WI38 (cell line): ENCODE data around the gene SHB.

Experiments used
- H3K4me3 ChIP-seq: 2 replicates; pipeline ENCODE4 v1.5.1; 2011; ENCODE audit warnings: low read depth, mild to moderate bottlenecking, control low read depth, low read length
- TF ChIP-seq, protein P1 (sequence below): IDR thresholded peaks from 2 replicates; pipeline ENCODE4 v1.5.1; 2012; ENCODE audit warnings: low read depth, mild to moderate bottlenecking, control low read depth, low read length

SHB gene

DNA sequence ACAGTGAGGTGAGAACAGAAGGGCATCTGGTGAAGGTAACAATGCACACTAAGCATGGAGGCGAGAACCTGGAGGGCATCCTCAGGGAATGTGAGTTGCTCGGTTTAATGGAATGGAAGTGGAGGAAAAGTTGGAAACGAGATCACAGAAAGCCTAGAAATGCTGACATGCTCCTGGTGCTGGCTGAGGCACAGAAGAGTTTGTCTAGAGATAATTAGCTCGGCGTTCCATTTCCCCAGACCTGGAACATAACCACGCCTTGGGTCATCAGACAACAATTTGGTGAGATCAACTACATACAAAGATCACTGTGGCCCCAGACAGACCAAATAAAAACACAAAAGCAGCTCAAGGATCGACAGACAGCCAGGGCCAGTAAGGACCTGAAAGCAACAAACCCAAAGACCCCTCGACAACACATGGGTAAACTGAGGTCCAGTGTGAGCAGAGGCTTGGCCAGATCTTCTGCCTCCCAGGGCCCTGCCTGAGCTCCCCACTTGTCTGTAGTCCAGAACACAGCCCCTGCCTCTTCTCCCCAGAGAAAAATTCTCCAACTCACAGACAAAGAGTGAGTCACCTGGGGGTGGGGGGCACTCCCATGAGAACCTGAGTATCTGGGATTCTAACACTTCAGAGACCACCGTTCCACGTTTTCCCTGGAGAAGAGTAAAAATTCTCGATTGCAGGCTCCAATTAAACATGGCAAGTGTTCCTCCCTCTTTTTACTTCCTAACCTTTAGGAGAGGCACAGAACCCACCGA lies 52.5 kb downstream of the SHB start:
- H3K4me3 ChIP-seq, result no peak overlapping the region
- TF ChIP-seq, protein P1, sequence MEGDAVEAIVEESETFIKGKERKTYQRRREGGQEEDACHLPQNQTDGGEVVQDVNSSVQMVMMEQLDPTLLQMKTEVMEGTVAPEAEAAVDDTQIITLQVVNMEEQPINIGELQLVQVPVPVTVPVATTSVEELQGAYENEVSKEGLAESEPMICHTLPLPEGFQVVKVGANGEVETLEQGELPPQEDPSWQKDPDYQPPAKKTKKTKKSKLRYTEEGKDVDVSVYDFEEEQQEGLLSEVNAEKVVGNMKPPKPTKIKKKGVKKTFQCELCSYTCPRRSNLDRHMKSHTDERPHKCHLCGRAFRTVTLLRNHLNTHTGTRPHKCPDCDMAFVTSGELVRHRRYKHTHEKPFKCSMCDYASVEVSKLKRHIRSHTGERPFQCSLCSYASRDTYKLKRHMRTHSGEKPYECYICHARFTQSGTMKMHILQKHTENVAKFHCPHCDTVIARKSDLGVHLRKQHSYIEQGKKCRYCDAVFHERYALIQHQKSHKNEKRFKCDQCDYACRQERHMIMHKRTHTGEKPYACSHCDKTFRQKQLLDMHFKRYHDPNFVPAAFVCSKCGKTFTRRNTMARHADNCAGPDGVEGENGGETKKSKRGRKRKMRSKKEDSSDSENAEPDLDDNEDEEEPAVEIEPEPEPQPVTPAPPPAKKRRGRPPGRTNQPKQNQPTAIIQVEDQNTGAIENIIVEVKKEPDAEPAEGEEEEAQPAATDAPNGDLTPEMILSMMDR, result no peak

DNA sequence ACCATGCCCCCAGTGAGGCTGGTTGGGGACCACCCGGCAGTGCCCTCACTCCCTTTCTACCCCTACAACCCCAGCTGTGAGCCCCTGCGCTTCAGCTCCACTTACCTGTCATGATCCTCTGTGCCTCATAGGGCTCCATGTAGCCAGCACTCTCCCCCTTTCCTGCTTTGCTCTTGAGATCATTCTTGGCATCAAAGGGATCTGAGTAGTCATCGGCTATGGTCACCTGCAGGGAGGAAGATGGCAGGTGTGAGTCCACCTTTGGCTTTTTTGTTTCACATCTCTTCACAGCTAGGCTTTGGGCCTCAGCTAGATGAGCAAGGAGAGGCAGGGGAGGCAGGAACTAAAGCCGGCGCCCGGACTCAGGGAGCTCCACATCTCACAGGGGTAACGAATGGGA lies 53.1 kb downstream of the SHB start:
- H3K4me3 ChIP-seq, result no peak overlapping the region
- TF ChIP-seq, protein P1, result no peak

GRCh38 chr9:38015266-38015665 lies 53.8 kb downstream of the SHB start:
- no peak overlapping the region for H3K4me3 ChIP-seq
- TF ChIP-seq, protein P1, result no peak

- no peak overlapping the region for H3K4me3 ChIP-seq
- TF ChIP-seq, protein P1, result no peak
These were observed 56.1 kb downstream of the SHB start for GRCh38 chr9:38012767-38013450.

DNA sequence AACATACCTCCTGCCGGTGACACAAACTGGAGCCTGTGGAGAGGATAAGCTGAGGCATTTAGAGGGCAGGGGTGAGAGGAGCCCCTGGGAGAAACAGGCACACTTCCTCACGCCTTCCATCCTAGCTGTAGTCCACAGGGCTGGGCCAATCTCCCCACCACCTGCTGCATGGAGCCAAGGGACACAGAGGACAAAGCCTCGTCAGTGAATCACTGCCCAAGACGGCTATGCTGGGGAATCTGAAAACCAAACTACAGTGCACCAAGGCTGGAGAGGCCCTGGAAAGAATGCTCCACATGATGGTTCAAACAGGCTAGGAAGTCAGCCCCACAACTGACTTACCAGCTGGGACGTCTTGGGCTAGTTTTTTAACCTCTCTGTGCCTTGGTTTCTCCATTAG lies 57.0 kb downstream of the SHB start:
- TF ChIP-seq, protein P1, result no peak
- H3K4me3 ChIP-seq, result no peak overlapping the region

DNA sequence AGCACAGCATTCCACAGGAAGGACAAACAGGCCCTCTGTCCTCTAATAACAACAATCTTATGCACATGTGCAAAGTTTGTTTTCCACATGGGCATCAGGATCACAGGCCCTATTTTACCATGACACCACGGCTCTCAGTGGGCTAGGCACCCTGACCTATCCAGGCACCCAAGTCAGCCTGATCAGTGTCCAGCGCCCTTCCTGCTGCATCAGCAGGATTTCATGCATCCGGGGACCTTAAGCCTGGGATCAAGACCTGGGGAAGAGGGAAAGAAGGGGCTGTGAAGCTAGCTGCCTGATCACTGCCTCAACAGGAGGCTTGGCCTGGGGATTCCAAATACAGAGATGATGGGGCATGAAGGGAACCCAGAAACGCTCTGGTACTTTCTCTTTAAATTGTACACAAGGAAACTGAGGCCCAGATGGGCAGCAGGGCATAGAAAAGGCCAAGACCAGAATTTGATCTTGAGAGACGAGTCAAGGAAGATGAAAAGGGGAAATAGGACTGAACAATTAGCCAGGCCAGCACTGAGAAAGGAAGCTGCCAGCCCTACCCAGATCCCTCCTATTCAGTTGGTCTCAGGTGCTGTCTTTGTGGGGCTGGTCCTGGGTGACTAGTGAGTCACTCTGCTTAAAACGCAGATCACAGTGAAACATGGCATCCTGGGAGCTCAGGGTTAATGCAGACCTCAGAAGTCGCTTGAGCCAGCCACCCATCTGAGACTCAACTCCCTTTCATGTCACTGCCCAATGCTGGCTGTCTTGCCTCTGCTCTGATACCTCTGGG lies 57.9 kb downstream of the SHB start:
- TF ChIP-seq, protein P1, result no peak
- no peak overlapping the region for H3K4me3 ChIP-seq
